Erythroblast (primary cell): ENCODE measurements around the gene ANKRD31.

Source experiments
- GATA1 ChIP-seq: IDR thresholded peaks from 2 replicates; pipeline ENCODE4 v1.6.1; 2011; ENCODE audit warnings: low read depth, mild to moderate bottlenecking, control low read depth, low read length, moderate library complexity
- POLR2A ChIP-seq: IDR thresholded peaks from 2 replicates; pipeline ENCODE4 v1.6.1; 2011; ENCODE audit warnings: mild to moderate bottlenecking, low read length

DNA sequence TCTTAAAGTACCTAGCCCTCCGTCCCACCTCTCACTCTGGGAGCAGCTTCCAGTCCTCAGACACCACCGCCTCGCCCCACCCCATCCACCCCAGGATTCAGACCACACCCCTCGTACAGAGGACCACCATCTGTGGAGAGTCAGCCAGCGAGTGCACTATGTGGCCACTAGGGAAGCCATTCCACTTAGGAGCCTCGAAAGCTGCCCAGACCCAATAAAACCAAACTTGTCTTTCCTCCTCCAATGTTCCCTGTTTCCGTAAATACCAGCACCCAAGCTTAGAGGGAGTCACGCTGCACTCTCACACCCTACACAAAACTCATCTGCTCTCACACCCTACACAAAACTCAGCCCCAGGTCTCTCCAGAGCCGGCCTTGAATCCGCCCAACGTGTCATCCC lies 186.3 kb downstream of the ANKRD31 start:
- TF ChIP-seq POLR2A, result no peak
- TF ChIP-seq GATA1, result no peak
